Fibroblast of lung (primary cell): Measurements from ENCODE around the gene WWOX. TPM values are rescaled to one million over a fixed set of nuclear protein-coding genes. Genes with fewer than 3 reads are reported as not detected.

Source experiments
- DNase-seq, 2 donors: peaks; one replicate each; pipeline versions ENCODE4 v3.0.0 to v3.0.0-alpha.2; 2010; ENCODE audit warnings: low read depth in 2 of 2
- H2AFZ ChIP-seq: 2 replicates; pipeline ENCODE4 v1.5.1; 2012; ENCODE audit warnings: low read length, control low read depth, inconsistent platforms
- H3K27ac ChIP-seq: 2 replicates; pipeline ENCODE4 v1.5.1; 2011; ENCODE audit warnings: low read length, control low read depth; ENCODE audit not compliant: insufficient read depth
- H3K27me3 ChIP-seq: 2 replicates; pipeline ENCODE4 v1.5.1; 2011; ENCODE audit warnings: mild to moderate bottlenecking, low read length; ENCODE audit not compliant: control insufficient read depth, insufficient read depth
- H3K36me3 ChIP-seq: 2 replicates; pipeline ENCODE4 v1.5.1; 2011; ENCODE audit warnings: low read length; ENCODE audit not compliant: control insufficient read depth, insufficient read depth
- H3K4me1 ChIP-seq: 2 replicates; pipeline ENCODE4 v1.5.1; 2011; ENCODE audit warnings: low read length; ENCODE audit not compliant: control insufficient read depth, insufficient read depth; ENCODE audit errors: extremely low read depth
- H3K4me2 ChIP-seq: 2 replicates; pipeline ENCODE4 v1.5.1; 2011; ENCODE audit warnings: low read length, control low read depth; ENCODE audit not compliant: insufficient read depth; ENCODE audit errors: extremely low read depth
- H3K4me3 ChIP-seq, 4 experiments: fragments of 200-600 bp in 1 of 4; sonication (generic) in 1 of 4; replicated peaks in 1 of 4; 2 replicates each; pipeline ENCODE4 v1.5.1; 2011 to 2016; ENCODE audit warnings: low read length in 4 of 4, low read depth in 3 of 4, mild to moderate bottlenecking in 3 of 4, control low read depth in 2 of 4, inconsistent platforms in 1 of 4, mixed read lengths in 1 of 4; ENCODE audit not compliant: insufficient read depth in 1 of 4; ENCODE audit errors: control extremely low read depth in 1 of 4
- H3K79me2 ChIP-seq: 2 replicates; pipeline ENCODE4 v1.5.1; 2012; ENCODE audit warnings: mild to moderate bottlenecking, low read length, inconsistent platforms; ENCODE audit not compliant: control insufficient read depth, insufficient read depth
- H3K9ac ChIP-seq: 2 replicates; pipeline ENCODE4 v1.5.1; 2011; ENCODE audit warnings: mild to moderate bottlenecking, low read length, control low read depth; ENCODE audit not compliant: insufficient read depth
- H3K9me3 ChIP-seq: 2 replicates; pipeline ENCODE4 v1.5.1; 2012; ENCODE audit warnings: low read depth, low read length; ENCODE audit not compliant: control insufficient read depth, insufficient read depth
- H4K20me1 ChIP-seq: 2 replicates; pipeline ENCODE4 v1.5.1; 2011; ENCODE audit warnings: low read length; ENCODE audit not compliant: control insufficient read depth, insufficient read depth; ENCODE audit errors: extremely low read depth
- EZH2 ChIP-seq: IDR thresholded peaks from 2 replicates; pipeline ENCODE4 v1.5.1; 2012; ENCODE audit warnings: low read length, control low read depth, mild to moderate bottlenecking; ENCODE audit errors: missing control alignments
- polyA plus RNA-seq, 2 donors: library from polyadenylated mRNA; depleted of rRNA in 1 of 2; stranded (reverse) in 1 of 2; unstranded in 1 of 2; fragments of >200 nt; gene quantifications; 2 replicates each; pipeline ENCODE4 v1.2.1, GENCODE V29; 2011 to 2012; ENCODE audit warnings: missing spikeins in 1 of 2
- total RNA-seq: library from RNA; depleted of rRNA; stranded (reverse); fragments of >200 nt; gene quantifications from 2 replicates; pipeline ENCODE4 v1.2.1, GENCODE V29; 2014
- TF ChIP-seq, protein P1 (sequence below), 2 donors: IDR thresholded peaks in 1 of 2; conservative IDR thresholded peaks in 1 of 2; 1 replicate in 1 of 2; 2 replicates in 1 of 2; pipeline ENCODE4 v1.5.1; 2011 to 2012; ENCODE audit warnings: low read length in 2 of 2, control low read depth in 1 of 2, inconsistent platforms in 1 of 2, low read depth in 1 of 2, mild to moderate bottlenecking in 1 of 2

The WWOX gene
- total and polyA plus RNA-seq, 2 donors (not counting 1 experiment from before 2014, with no cell fraction given), result 5.6 to 16.3 TPM

DNA sequence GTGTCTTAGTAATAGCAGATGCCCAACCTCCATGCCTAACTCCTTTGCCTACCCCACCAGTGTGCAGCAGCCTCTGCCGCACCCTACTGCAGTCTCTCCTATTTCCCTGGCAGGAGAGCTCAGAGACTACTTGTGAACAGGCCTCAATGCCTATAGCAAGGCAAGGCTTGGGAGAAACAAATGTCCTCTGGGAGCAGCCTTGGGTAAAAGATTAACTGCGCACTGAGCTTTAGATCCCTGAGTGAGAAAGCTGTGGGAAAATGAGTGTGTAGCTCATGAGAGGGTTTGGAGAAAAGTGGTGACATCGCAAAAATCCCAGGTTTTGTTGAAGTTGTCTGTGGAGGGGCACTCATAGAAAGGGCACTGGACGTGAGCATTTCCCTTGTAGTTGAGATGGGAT, 335.8 kb downstream of the WWOX start:
- H3K27ac ChIP-seq, result no peak overlapping the region

DNA sequence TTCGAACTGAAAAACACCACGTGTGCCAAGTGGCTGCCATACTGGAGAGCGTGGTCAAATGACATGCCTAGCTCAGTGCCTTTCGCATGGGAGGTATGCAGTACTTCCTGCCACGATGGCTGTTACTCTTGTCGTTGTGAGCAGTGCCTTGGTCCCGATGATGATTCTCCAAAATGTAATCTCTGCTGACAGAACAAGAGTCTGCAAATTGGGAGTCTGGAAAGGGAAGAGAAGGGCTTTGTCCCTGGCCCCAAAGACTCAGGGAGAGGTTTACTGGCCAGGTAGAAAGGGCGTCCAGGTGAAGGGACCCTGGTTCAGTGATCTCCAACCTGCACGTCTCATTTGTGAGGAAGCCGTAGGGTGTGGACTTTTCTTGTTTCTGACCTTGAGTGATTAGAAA, 336.6 kb downstream of the WWOX start:
- Histone ChIP-seq H3K36me3 (no peaks in the 10 kb centered on the region), H3K9me3 (no peaks in the 10 kb centered on the region), H2AFZ (no peak overlapping the region), H4K20me1 (no peaks in the 10 kb centered on the region), H3K4me1 (no peaks in the 10 kb centered on the region), H3K27ac (no peak overlapping the region), H3K4me2 (no peak overlapping the region), H3K79me2 (no peaks in the 10 kb centered on the region), H3K4me3 (no peak overlapping the region), H3K9ac (no peak overlapping the region), H3K27me3 (no peaks in the 10 kb centered on the region)
- no peak for TF ChIP-seq EZH2
- TF ChIP-seq, protein P1, sequence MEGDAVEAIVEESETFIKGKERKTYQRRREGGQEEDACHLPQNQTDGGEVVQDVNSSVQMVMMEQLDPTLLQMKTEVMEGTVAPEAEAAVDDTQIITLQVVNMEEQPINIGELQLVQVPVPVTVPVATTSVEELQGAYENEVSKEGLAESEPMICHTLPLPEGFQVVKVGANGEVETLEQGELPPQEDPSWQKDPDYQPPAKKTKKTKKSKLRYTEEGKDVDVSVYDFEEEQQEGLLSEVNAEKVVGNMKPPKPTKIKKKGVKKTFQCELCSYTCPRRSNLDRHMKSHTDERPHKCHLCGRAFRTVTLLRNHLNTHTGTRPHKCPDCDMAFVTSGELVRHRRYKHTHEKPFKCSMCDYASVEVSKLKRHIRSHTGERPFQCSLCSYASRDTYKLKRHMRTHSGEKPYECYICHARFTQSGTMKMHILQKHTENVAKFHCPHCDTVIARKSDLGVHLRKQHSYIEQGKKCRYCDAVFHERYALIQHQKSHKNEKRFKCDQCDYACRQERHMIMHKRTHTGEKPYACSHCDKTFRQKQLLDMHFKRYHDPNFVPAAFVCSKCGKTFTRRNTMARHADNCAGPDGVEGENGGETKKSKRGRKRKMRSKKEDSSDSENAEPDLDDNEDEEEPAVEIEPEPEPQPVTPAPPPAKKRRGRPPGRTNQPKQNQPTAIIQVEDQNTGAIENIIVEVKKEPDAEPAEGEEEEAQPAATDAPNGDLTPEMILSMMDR (conservative IDR thresholded peaks at IDR 0.05 in 1 of 2, IDR thresholded peaks at IDR 0.05 in 1 of 2; ENCODE audit: low read depth in 1 of 2, low read length in 2 of 2), result no peak
- no peak for DNase-seq

More for the DNA sequence above, 335.8 kb downstream of the WWOX start:
- Histone ChIP-seq H3K9ac (no peak overlapping the region), H3K4me2 (no peak overlapping the region), H2AFZ (no peak overlapping the region), H3K4me1 (no peaks in the 10 kb centered on the region), H3K27me3 (no peaks in the 10 kb centered on the region), H3K79me2 (no peaks in the 10 kb centered on the region), H3K36me3 (no peaks in the 10 kb centered on the region), H4K20me1 (no peaks in the 10 kb centered on the region), H3K9me3 (no peaks in the 10 kb centered on the region), H3K4me3 (no peak overlapping the region)
- no peak for DNase-seq
- TF ChIP-seq, protein P1 (conservative IDR thresholded peaks at IDR 0.05 in 1 of 2, IDR thresholded peaks at IDR 0.05 in 1 of 2; ENCODE audit: low read depth in 1 of 2, low read length in 2 of 2), result no peak
- no peak for TF ChIP-seq EZH2

DNA sequence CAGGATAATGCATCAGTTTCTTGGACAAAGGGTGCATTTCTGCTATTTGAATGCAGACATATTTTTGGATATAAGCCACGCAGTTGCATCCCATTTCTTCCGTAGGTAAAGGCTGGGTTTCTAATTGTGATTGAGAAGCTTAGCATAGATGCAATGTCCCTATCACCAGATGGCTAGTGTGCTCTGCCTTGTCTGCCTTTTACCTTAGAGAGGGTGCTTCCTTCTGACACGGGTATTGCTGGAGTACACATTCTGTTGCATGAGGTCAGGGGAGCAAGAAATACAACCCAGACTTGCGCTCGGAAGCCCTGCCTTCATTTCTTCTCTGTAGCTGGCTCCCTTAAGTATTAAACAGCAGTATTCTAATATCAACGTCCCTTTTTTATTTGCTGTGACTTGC, 337.4 kb downstream of the WWOX start:
- H3K4me1 ChIP-seq, result no peaks in the 10 kb centered on the region
- no peaks in the 10 kb centered on the region for H4K20me1 ChIP-seq
- H3K36me3 ChIP-seq, result no peaks in the 10 kb centered on the region
- no peaks in the 10 kb centered on the region for H3K9me3 ChIP-seq
- DNase-seq, result no peak
- no peak overlapping the region for H3K27ac ChIP-seq
- H3K9ac ChIP-seq, result no peak overlapping the region
- H3K79me2 ChIP-seq, result no peaks in the 10 kb centered on the region
- no peaks in the 10 kb centered on the region for H3K27me3 ChIP-seq
- no peak overlapping the region for H2AFZ ChIP-seq
- no peak overlapping the region for H3K4me3 ChIP-seq
- no peak overlapping the region for H3K4me2 ChIP-seq
- no peak for TF ChIP-seq EZH2
- TF ChIP-seq, protein P1 (conservative IDR thresholded peaks at IDR 0.05 in 1 of 2, IDR thresholded peaks at IDR 0.05 in 1 of 2; ENCODE audit: low read depth in 1 of 2, low read length in 2 of 2), result no peak
